ENCODE data around the gene HNF4A.

The HNF4A gene

DNA sequence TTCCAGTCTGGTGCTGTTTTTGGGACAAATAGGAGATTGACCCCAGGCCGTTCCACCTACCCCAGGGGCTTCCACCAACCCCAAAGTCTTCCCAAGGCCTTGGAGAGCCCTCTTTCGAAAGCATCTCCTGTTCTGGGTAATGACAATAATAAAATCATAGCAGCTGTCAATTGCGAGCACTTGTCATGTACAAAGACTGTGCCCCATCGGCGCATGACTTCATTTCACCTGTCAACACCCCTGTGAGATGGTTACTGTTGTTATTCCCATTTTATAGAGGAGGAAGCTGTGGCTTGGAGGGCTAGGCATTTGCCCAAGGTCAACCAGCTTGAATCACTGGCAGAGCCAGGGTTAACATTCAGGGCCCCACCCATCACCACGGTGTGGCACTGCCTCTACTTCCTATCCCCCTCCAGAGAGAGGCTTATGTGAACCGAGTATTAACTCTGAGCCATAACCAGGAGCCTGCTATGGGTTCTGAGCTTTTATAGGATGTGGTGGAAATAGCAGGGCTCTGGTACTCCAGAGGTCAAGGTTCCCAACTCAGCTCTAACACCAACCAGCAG, 51.2 kb downstream of the HNF4A start:
- DNase-seq, result no peak

DNA sequence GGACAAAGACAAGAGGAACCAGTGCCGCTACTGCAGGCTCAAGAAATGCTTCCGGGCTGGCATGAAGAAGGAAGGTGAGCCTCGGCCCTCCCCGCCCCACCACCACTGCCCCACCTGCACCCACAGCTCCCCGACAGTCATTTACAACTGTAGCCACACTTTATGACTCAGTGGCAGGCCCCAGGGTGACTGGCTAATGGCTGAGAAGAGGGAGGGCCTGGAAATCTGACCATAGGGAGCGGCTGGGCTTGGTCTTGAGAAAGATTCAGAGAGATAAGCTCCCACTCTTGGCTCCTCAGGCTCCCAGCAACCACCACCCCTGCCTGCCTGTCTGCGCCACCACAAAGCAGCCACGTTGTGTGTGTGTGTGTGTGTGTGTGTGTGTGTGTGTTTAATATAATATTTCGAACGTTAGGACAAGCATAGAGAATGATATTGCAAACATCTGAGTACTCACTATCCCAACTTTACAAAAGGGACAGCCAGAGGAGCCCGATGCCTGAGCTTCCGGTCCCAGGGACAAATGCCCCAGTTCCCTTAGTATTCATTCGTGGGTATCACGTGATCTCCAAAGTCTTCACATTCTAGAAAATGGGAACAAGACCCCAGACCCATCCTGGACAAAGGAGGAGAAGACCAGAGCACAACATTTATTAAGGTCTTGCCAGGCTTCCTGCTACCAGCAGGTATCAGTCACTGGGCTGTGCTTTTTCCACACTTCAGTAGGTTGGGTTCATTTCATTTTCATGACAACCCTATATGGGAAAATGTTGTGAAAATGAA, 52.1 kb downstream of the HNF4A start:
- no peak for DNase-seq

DNA sequence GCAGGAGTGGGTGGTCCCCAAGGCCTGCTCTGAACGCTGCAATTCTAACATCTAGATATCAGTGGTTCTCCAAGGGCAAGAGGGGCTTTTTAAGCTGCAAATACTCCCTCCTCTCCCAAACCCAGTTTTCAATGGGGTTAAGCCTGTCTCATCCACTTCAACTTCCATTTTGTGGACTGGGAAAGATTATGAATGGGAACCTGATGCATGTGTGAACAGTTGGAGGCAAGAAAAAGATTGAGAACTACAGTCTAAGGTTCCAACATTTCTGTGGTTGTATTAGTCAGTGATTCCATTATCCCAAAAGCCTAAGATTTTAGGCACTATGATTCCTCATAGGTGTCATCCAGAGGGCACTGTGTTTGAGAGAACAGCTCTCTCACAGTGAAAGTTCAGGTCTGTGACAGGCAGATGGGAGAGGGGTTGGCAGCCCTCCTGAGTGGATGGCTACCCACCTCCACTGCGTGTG, 53.7 kb downstream of the HNF4A start:
- DNase-seq, result no peak

DNA sequence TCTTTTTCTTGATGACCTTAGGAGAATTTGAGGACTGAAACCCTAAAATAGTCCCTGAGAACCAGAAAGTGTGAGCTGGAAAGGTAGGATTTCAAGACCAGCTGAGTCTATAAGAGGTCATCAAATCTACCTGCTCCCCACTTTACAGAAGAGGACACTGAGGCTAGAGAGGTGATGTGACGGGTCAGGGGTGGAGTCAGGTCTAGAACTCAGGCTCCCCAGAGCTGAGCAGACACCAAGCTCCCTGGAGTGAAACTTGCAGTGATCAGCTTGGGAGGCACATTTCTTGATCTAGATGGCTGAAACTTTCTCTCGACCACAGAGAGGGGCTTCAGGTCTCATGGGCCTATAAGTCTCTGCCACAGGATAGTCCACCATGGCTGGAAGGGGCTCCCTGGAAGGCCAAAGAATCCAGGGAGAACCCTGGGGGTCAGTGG, 55.1 kb downstream of the HNF4A start:
- no peak for DNase-seq

GRCh38 chr20:44411020-44411756, 55.7 kb downstream of the HNF4A start:
- DNase-seq, result no peak

DNA sequence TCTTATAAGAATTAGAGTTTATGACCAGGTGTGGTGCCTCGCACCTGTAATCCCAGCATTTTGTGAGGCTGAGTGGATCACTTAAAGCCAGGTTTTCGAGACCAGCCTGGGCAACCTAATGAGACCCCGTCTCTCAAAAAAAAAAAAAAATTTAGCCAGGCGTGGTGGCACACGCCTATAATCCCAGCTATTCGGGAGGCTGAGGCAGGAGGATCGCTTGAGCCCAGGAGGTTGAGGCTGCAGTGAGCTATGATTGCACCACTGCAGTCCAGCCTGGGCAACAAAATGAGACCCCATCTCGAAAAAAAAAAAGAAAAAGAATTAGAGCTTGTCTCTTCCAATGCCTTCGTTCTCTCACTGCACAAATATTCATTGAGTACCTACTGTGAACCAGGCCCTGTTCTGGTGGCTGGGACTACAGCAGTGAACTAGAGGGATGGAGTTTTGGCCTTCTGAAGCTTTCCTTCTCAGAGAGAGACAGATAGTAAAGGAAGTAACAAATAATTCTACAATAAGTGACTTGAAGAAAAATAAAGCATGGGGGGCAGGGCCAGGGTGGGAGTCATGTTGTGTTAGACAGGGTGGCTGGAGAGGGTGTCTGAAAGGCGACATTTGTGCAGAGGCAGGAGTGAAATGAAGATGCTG, 56.4 kb downstream of the HNF4A start:
- DNase-seq, result no peak

DNA sequence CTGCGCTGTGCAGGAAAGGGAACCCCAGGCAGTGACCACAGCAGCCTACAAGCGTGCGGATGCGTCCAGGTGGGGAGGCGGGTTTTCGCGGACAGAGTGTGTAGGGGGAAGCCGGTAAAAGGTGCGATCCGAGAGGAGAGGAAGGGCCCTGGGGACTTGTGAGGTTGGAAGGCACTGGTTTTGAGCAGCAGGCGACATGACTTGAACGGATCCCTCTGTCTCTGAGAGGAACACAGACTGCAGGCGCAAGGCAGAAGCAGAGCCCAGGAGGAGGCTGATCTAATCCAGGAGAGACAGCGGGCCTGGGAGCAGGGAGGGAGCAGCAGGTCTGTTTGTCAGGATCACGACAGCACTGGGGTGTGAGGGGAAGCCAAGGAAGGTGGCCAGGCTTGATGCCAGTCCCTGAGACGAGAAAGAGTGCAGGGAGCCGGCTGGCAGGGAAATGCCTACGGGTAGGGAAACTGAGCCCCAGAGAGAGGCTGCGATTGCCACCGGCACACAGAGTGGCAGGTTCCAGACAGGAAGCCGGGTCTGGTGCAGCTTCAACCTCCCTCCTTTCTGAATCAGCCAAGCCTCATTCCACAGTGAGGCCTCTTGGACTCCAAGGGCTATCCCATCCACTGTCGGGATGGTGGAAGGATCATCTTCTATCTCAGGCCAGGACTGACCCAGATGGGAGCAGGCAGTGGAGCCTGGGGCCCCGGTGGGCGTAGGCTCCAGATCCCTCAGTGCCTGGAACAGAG, 57.1 kb downstream of the HNF4A start:
- no peak for DNase-seq

DNA sequence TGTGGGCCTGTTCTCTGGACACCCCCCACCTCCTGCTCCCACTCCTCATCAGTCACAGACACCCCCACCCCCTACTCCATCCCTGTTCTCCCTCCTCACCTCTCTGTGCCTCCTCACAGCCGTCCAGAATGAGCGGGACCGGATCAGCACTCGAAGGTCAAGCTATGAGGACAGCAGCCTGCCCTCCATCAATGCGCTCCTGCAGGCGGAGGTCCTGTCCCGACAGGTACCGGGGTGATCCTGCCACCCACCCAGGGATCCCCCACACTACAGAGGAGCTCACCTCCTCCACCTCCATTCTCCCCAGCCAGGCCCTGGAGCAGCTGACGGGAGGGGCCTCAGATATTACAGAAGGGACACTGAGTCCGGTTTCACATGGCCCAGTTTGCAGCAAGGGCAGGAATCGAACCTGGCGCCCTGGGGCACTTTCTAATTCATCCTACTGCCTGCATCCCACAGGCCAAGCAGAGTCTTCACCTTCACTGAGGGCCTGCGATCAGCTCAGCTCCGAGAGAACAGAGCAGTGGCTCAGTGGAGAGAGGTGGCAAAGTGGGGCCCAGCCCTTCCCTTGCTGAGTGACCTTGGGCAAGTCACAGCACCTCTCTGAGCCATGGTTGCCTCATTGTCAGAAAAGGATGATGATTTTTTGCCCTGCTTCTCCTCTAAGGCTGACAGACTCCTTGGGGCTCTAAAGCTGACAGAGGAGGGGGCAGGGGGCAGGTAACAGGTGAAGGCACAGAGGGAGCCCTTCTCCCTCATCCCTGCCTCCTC, 58.3 kb downstream of the HNF4A start:
- no peak for DNase-seq

DNA sequence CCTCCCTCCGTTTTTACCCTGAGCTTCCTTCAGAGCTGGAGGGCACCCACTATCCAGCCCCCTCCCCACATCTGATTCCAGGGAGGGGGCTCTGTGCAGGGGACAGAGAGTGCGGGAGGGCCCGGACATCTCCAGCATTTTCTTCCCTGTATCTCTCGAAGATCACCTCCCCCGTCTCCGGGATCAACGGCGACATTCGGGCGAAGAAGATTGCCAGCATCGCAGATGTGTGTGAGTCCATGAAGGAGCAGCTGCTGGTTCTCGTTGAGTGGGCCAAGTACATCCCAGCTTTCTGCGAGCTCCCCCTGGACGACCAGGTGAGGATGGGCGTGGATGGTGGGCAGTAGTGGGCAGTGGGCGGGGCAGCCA, 58.8 kb downstream of the HNF4A start:
- no peak for DNase-seq

DNA sequence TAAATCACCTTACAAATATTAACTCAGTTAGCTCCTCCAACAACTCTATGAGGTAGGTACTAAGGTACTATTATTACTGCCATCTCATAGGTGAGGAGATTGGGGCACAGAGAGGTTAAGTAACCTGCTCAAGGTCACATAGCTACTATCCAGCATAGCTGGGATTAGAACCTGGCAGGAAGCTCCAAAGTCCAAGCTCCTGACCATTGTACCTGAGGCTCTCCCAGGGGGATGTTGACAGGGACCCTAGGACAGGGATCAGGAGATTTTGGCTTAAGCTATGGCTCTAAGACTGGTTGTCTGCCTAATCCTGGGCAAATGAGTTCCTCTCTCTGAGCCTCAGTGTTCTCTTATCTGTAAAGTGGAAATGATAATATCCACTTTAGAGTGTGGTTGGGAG, 59.3 kb downstream of the HNF4A start:
- DNase-seq, result no peak

- DNase-seq, result no peak
Measured at GRCh38 chr20:44415833-44416715, 60.6 kb downstream of the HNF4A start.

- DNase-seq, result no peak
Measured at GRCh38 chr20:44418069-44418905, 62.8 kb downstream of the HNF4A start.

- no peak for DNase-seq
Measured at GRCh38 chr20:44419131-44419844, 63.8 kb downstream of the HNF4A start.

- no peak for DNase-seq
Measured at GRCh38 chr20:44420497-44420896, 65.0 kb downstream of the HNF4A start.

GRCh38 chr20:44422083-44422482, 66.6 kb downstream of the HNF4A start:
- DNase-seq, result no peak

DNA sequence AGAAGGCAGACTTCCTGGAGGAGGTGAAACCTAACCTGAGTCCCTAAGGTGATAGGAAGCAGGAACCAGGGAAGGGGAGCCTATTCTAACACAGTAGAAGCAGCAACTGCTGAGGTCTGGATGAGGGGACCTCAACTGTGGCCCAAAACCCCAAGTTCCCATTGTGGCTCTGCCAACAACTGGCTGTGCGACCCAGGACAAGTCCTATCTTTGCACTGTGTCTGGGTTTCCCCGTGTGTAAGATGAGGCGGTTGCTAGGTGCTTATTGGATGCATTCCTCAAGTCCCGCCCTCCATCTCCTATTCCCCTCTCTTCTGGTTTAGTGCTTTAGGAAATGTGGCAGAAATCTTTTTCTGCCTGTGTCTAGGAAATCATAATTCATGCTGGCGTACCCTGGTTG, 68.0 kb downstream of the HNF4A start:
- DNase-seq, result no peak

DNA sequence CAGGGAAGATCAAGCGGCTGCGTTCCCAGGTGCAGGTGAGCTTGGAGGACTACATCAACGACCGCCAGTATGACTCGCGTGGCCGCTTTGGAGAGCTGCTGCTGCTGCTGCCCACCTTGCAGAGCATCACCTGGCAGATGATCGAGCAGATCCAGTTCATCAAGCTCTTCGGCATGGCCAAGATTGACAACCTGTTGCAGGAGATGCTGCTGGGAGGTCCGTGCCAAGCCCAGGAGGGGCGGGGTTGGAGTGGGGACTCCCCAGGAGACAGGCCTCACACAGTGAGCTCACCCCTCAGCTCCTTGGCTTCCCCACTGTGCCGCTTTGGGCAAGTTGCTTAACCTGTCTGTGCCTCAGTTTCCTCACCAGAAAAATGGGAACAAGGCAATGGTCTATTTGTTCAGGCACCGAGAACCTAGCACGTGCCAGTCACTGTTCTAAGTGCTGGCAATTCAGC, 68.6 kb downstream of the HNF4A start:
- no peak for DNase-seq

DNA sequence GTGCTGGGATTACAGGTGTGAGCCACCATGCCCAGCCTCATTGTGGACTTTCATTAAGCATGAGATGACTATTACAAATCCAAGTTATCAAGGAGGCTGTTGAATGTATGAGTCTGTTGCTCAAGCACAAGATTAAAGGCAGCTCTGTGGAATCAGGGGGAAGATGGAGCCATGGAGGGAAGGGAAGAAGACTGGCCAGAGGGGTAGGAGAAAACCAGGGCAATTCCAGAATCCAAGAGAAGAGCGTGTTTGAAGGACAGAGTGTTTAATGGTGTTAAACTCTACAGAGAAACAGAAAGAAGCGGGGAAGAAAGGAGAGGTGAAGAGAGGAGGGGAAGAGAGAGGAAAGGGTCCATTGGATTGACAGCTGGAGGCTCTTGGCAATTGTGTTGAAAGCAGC, 70.4 kb downstream of the HNF4A start:
- DNase-seq, result no peak

All from NCI-H82 (cell line).